Left ventricle myocardium inferior (tissue), 1 donor: ENCODE measurements around the gene PHACTR4. TPM values are rescaled to one million over a fixed set of nuclear protein-coding genes. Genes with fewer than 3 reads are reported as not detected.
"Not testable (repeated sequence)": the region's sequence is repeated elsewhere in the genome, so short reads cannot be mapped to it uniquely, and the experiment has no call there.

ENCODE experiments used
- DNase-seq: peaks from one replicate; pipeline ENCODE4 v3.0.0-alpha.2; 2020
- H3K27ac ChIP-seq: fragments of 200-600 bp; replicated peaks from 2 replicates; pipeline ENCODE4 v1.8.0; 2021
- H3K27me3 ChIP-seq: fragments of 200-600 bp; 2 replicates; pipeline ENCODE4 v1.8.0; 2021; ENCODE audit warnings: low read depth
- H3K36me3 ChIP-seq: fragments of 200-600 bp; 2 replicates; pipeline ENCODE4 v1.8.0; 2021
- H3K4me1 ChIP-seq: fragments of 200-600 bp; 2 replicates; pipeline ENCODE4 v1.8.0; 2021
- H3K4me3 ChIP-seq: fragments of 200-600 bp; 2 replicates; pipeline ENCODE4 v1.8.0; 2021; ENCODE audit warnings: mild to moderate bottlenecking, moderate library complexity
- H3K9me3 ChIP-seq: fragments of 200-600 bp; replicated peaks from 2 replicates; pipeline ENCODE4 v1.8.0; 2021
- intact Hi-C: fragments of 100-400 bp; cut with micrococcal nuclease; formaldehyde crosslinking; loops from one replicate; pipeline ENCODE4 v1.11.0; 2022
- total RNA-seq: library from RNA; stranded (reverse); fragmentation: NEBNext Ultra II Directional; extraction: Animal tissue kit (Norgen Biotek cat#: 25700); gene quantifications from one replicate; pipeline ENCODE4 v1.2.1, GENCODE V29; 2021
- TF ChIP-seq, protein P1 (sequence below): fragments of 200-600 bp; IDR thresholded peaks from 2 replicates; pipeline ENCODE4 v1.8.0; 2021; ENCODE audit warnings: antibody characterized with exemption, mild to moderate bottlenecking, borderline replicate concordance
- donor health status: DM: no; HTN: yes; CAD: no; lungs with severe emphysema.

Gene PHACTR4
- total RNA-seq, 1 donor from 2014 or later = 13.6 TPM

DNA sequence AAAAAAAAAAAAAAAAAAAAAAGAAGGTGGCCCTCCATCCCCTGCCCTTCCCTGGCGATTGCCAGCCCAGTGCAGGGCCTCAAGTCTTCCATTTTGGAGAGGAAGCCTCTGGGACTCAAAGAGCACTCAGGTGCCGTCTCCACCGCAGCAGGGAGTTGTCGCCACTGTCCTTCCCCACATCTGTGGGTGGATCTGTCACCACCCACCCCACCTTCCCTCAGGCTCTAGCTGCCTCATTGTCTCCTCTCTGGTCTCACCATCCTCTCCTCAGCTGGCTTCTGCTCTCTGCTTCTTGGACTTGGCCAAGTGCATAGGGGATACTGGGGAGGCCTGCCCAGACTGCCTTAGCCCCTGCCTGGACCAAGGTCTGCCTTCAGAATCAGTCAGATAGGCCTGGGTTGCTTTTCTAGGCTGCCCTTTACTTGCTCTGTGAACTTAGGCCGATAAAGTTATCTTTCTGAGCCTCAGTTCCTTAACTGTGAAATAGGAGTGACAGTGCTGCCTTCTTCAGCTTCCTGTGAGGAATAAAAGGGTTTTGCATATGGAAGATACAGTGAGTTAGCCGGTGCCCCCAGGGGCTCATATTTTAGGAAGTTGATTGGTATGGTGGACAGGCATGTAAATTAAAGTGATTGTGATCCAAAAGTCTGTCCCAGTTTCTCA, 152.1 kb downstream of the PHACTR4 start:
- Histone ChIP-seq H3K27me3 (no peaks in the 10 kb centered on the region), H3K27ac (no peak overlapping the region), H3K4me3 (no peak overlapping the region), H3K4me1 (peaks cover 16% of the 10 kb centered on the region), H3K9me3 (no peaks in the 10 kb centered on the region), H3K36me3 (no peaks in the 10 kb centered on the region)
- intact Hi-C loops = loop anchor here (2.0 kb wide), 1 partner anchor 81 kb away; no protein-coding TSS in a partner anchor
- DNase-seq = no peak
- TF ChIP-seq, protein P1, sequence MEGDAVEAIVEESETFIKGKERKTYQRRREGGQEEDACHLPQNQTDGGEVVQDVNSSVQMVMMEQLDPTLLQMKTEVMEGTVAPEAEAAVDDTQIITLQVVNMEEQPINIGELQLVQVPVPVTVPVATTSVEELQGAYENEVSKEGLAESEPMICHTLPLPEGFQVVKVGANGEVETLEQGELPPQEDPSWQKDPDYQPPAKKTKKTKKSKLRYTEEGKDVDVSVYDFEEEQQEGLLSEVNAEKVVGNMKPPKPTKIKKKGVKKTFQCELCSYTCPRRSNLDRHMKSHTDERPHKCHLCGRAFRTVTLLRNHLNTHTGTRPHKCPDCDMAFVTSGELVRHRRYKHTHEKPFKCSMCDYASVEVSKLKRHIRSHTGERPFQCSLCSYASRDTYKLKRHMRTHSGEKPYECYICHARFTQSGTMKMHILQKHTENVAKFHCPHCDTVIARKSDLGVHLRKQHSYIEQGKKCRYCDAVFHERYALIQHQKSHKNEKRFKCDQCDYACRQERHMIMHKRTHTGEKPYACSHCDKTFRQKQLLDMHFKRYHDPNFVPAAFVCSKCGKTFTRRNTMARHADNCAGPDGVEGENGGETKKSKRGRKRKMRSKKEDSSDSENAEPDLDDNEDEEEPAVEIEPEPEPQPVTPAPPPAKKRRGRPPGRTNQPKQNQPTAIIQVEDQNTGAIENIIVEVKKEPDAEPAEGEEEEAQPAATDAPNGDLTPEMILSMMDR = no peak

DNA sequence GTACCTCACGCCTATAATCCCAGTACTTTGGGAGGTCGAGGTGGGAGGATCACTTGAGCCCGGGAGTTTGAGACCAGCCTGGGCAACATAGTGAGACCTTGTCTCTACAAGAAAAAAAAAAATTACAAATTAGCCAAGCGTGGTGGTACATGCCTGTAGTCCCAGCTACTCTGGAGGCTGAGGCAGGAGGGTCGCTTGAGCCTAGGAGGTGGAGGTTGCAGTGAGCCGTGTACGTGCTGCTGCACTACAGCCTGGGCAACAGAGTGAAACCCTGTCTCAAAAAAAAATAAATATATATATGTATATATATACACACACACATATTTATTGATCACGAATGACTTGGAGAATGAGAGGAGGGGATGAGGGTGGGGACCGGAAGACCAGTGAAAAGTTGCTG, 153.0 kb downstream of the PHACTR4 start:
- DNase-seq, H3K27me3 ChIP-seq, H3K36me3 ChIP-seq, H3K27ac ChIP-seq, H3K9me3 ChIP-seq, H3K4me3 ChIP-seq, intact Hi-C loops: not testable (repeated sequence)
- H3K4me1 ChIP-seq = peaks cover 14% of the 10 kb centered on the region

DNA sequence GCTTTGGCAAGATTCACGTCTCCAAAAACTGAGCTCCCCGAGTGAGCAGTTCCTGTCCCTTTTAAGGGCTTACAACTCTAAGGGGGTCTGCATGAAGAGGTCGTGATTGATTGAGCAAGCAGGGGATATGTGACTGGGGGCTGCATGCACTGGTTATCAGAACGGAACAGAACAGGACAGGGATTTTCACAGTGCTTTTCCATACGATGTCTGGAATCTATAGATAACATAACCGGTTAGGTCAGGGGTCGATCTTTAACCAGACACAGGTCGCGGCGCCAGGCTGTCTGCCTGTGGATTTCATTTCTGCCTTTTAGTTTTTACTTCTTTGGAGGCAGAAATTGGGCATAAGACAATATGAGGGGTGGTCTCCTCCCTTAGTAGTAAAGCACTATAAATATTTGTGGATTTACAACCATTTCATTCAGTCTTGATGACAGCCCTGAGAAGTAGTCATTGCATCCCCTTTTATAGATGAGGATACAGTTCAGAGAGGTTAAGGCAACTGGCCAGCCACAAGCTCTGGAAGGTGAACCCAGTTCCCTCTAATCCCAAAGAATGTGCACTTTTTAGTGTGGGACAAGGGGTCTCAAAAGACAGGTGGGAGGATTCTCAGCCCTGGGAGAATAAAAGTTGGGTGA, 155.6 kb downstream of the PHACTR4 start:
- H3K27me3 ChIP-seq, H3K27ac ChIP-seq, H3K36me3 ChIP-seq, H3K9me3 ChIP-seq, H3K4me1 ChIP-seq, DNase-seq, intact Hi-C loops, H3K4me3 ChIP-seq: not testable (repeated sequence)

DNA sequence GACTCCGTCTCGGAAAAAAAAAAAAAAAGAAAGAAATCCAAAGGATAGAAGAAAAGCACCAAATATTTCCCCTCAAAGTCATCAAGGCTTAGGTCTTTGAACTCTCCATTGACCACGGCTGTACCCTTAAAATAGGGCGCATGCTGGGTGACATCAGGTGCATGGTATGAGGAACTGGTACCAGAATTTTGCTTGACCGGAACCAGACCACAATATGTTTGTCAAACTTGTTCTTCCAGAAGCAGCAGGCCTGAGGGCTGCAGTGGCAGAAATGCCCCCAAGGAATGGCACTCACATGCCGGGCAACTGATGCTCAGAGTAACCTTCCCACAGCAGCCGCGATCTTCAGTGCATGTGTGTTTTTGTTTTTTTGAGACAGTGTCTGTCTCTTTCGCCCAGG, 157.3 kb downstream of the PHACTR4 start:
- no peaks in the 10 kb centered on the region for H3K4me1 ChIP-seq
- H3K9me3 ChIP-seq = no peaks in the 10 kb centered on the region
- TF ChIP-seq, protein P1 = no peak
- no peaks in the 10 kb centered on the region for H3K27me3 ChIP-seq
- no peak overlapping the region for H3K4me3 ChIP-seq
- intact Hi-C loops = no loop called here
- DNase-seq = no peak
- H3K36me3 ChIP-seq = peaks cover 12% of the 10 kb centered on the region
- H3K27ac ChIP-seq = no peak overlapping the region

DNA sequence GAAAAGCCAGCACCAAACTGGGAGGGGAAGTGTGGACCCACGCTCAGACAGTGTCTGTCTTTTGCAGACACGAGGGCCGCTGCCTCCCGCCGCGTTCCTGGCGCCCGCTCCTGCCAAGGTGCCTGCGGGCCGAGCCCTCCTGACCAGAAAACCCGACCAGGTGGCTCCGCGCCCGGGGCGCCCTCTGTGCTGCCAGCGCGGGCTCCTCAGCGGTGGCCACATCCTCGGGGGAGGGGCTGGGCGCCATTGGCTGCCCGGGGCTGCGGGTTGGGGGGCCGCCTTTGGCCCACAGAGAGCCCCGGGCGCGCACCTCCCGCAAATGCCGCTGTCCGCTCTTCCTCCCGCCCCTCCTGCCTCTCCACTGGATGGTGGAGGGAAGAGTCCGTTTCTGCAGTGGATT, 160.9 kb downstream of the PHACTR4 start:
- TF ChIP-seq, protein P1 = no peak
- no peak for DNase-seq
- H3K4me3 ChIP-seq = no peak overlapping the region
- H3K4me1 ChIP-seq = no peaks in the 10 kb centered on the region
- peaks cover 26% of the 10 kb centered on the region for H3K36me3 ChIP-seq
- H3K27me3 ChIP-seq = no peaks in the 10 kb centered on the region
- no peak overlapping the region for H3K27ac ChIP-seq
- intact Hi-C loops = no loop called here
- no peaks in the 10 kb centered on the region for H3K9me3 ChIP-seq

DNA sequence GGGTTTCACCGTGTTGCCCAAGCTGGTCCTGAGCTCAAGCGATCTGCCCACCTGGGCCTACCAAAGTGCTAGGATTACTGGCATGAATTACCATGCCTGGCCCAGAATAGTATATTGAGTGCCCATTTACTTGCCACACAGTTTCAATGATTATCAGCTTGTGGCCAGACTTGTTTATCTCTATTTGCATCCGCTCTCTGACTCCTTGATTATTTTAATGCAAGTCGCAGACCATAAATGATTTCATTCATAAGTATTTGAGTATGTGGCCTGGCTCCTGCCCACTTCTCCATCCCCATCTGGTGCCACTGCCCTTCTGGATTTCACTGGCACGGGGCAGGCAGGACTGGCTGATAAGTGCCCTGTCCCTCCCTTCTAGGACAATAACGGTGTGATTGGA, 165.1 kb downstream of the PHACTR4 start:
- no peaks in the 10 kb centered on the region for H3K4me1 ChIP-seq
- no peak overlapping the region for H3K27ac ChIP-seq
- DNase-seq = no peak
- intact Hi-C loops = no loop called here
- H3K4me3 ChIP-seq = no peak overlapping the region
- H3K27me3 ChIP-seq = no peaks in the 10 kb centered on the region
- H3K9me3 ChIP-seq = no peaks in the 10 kb centered on the region
- TF ChIP-seq, protein P1 = no peak
- H3K36me3 ChIP-seq = peaks cover 40% of the 10 kb centered on the region
